Stimulated activated naive CD8-positive, alpha-beta T cell treated with anti-CD3 and anti-CD28 coated beads, Interleukin-15, amount 100 ng/mL, for 72 hours (primary cell): ENCODE data around the gene TOMM20.
A peak's percentile ranks its signal among the peaks of the same experiment; 100 is the strongest.

Experiments
- ATAC-seq: fragments of 150-1000 bp; cut with Tn5 transposase; 2 replicates; pipeline ENCODE4 v1.10.0; 2021; ENCODE audit warnings: mild to moderate bottlenecking, moderate library complexity
- DNase-seq, 2 donors: peaks; one replicate each; pipeline ENCODE4 v3.0.0; 2021 to 2022
- H3K27ac Mint-ChIP-seq, 2 donors: one replicate each; pipeline ENCODE4 v1.8.0; 2022; ENCODE audit warnings: mild to moderate bottlenecking in 2 of 2, mixed read lengths in 2 of 2, moderate library complexity in 2 of 2
- H3K27me3 Mint-ChIP-seq: one replicate; pipeline ENCODE4 v1.8.0; 2022; ENCODE audit warnings: mixed read lengths
- H3K4me1 Mint-ChIP-seq: one replicate; pipeline ENCODE4 v1.8.0; 2022; ENCODE audit warnings: mild to moderate bottlenecking, mixed read lengths
- H3K4me3 Mint-ChIP-seq, 2 donors: one replicate each; pipeline ENCODE4 v1.8.0; 2022; ENCODE audit warnings: mild to moderate bottlenecking in 2 of 2, mixed read lengths in 2 of 2, moderate library complexity in 1 of 2
- H3K9me3 Mint-ChIP-seq, 2 donors: one replicate each; pipeline ENCODE4 v1.8.0; 2022; ENCODE audit warnings: mixed read lengths in 2 of 2

Gene TOMM20

GRCh38 chr1:235122348-235122747 lies 6.3 kb downstream of the TOMM20 start:
- ATAC-seq: no peak
- no peak for DNase-seq
- Mint-ChIP-seq H3K4me1 (peaks cover 54% of the 10 kb centered on the region), H3K27me3 (no peaks in the 10 kb centered on the region), H3K9me3 (no peaks in the 10 kb centered on the region), H3K27ac (no peak overlapping the region), H3K4me3 (no peak overlapping the region)

- no peaks in the 10 kb centered on the region for H3K27me3 Mint-ChIP-seq
- no peak for DNase-seq
- peak overlapping the region; percentile 4 to 72 for H3K27ac Mint-ChIP-seq
- ATAC-seq: no peak
- H3K4me3 Mint-ChIP-seq: no peak overlapping the region
- H3K9me3 Mint-ChIP-seq: no peaks in the 10 kb centered on the region
- peaks cover 5% of the 10 kb centered on the region for H3K4me1 Mint-ChIP-seq
Measured at GRCh38 chr1:235113183-235113917, 15.3 kb downstream of the TOMM20 start.

GRCh38 chr1:235112297-235113182 lies 16.1 kb downstream of the TOMM20 start:
- peak overlapping the region; percentile 62 to 63 for H3K27ac Mint-ChIP-seq
- H3K9me3 Mint-ChIP-seq: no peaks in the 10 kb centered on the region
- H3K27me3 Mint-ChIP-seq: no peaks in the 10 kb centered on the region
- H3K4me1 Mint-ChIP-seq: peaks cover 6% of the 10 kb centered on the region
- no peak overlapping the region for H3K4me3 Mint-ChIP-seq
- DNase-seq (no peak), ATAC-seq (no peak)

DNA sequence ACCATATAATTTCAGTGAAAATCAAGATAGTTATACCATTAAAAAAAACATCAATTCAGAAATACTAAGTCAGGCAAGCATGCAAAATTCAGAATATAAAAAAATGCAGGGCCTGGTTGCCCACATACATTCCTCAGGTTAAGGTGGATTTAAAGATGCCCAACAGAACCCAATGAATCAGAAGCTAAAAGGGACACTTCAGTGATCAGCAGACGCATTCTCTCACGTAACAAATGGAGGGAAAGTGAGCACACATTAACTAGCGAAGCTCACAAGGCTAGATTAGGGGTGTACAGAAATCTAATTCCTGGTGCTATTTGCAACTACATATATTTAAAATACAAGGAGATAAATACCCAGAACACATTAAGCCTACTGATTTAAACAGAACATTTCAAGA lies 17.5 kb downstream of the TOMM20 start:
- no peak overlapping the region for H3K4me3 Mint-ChIP-seq
- no peak overlapping the region for H3K27ac Mint-ChIP-seq
- DNase-seq: no peak
- no peaks in the 10 kb centered on the region for H3K9me3 Mint-ChIP-seq
- H3K4me1 Mint-ChIP-seq: peaks cover 19% of the 10 kb centered on the region
- ATAC-seq: no peak
- no peaks in the 10 kb centered on the region for H3K27me3 Mint-ChIP-seq

GRCh38 chr1:235108876-235109275 lies 19.8 kb downstream of the TOMM20 start:
- H3K4me3 Mint-ChIP-seq: no peak overlapping the region
- H3K27ac Mint-ChIP-seq: no peak overlapping the region
- no peaks in the 10 kb centered on the region for H3K9me3 Mint-ChIP-seq
- ATAC-seq: no peak
- peaks cover 37% of the 10 kb centered on the region for H3K4me1 Mint-ChIP-seq
- H3K27me3 Mint-ChIP-seq: no peaks in the 10 kb centered on the region
- DNase-seq: no peak

DNA sequence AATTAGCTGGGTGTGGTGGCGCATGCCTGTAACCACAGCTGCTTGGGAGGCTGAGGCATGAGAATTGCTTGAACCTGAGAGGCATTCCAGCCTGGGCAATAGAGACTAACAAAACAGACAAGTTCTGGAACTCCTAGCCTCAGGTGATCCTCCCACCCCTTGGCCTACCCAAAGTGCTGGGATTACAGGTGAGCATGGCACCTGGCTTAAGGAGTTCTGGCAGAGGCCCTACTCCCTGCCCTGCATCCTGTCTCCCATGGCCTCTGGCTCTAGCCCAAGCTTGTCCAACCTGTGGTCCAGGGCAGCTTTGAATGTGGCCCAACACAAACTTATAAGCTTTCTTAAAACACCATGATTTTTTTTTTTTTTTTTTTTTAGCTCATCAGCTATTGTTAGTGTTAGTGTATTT lies 20.4 kb downstream of the TOMM20 start:
- Mint-ChIP-seq H3K27me3 (no peaks in the 10 kb centered on the region), H3K4me1 (peaks cover 43% of the 10 kb centered on the region), H3K27ac (no peak overlapping the region), H3K9me3 (no peaks in the 10 kb centered on the region), H3K4me3 (no peak overlapping the region)
- DNase-seq (no peak), ATAC-seq (no peak)

DNA sequence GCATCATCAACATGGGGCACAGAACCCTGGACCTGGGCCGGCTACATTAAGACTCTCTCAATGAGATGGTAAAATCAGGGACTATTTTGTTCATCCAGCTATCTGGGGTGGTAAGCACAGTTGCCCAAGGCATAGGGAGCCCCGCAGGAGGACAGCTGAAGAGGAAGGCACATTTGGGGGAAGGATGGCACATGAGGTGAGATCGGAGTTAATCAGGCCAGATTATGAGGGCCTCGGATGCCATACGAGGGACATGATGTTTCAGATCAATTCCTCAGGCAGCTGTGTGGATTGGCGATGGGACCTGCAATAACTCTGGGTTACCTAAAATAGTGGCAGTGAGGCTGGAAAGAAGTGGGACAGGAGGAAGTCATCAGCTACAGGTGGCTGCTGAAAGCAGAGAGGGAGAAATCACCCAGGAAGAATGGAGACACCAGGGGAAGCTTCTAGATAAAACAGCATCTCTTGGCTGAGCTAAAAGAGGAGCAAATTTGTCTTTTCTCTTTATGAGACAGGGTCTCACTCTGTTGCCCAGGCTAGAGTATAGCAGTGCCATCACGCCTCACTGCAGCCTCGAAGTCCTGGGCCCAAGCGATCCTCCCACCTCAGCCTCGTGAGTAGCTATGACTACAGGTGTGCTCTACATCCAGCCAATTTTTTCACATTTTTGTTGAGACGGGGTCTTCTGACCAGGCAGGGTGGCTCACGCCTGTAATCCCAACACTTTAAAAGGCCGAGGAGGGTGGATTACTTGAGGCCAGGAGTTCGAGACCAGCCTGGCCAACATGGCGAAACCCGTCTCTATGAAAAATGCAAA lies 21.1 kb downstream of the TOMM20 start:
- peak overlapping the region in 1 of 2 donors; percentile 8 for H3K27ac Mint-ChIP-seq
- ATAC-seq: no peak
- H3K27me3 Mint-ChIP-seq: no peaks in the 10 kb centered on the region

DNA sequence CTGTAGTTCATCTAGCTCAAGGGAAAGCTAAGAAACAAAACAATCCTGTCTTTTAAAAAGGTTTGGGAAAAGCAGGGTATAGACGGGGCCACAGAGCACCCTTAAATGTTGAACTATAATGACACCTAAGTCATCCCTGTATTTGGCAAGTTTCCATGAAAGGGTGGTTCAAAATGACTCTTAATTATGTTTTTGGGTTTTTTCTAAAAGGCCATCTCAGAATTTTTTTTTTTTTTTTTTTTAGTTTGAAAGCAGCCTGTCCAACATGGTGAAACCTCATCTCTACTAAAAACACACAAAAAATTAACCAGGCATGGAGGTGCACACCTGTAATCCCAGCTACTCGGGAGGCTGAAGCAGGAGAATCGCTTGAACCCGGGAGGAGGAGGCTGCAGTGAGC lies 22.2 kb downstream of the TOMM20 start:
- H3K27me3 Mint-ChIP-seq: peaks cover 8% of the 10 kb centered on the region
- DNase-seq (peak in 1 of 2 donors; percentile 7), ATAC-seq (no peak)
- H3K4me1 Mint-ChIP-seq: peaks cover 57% of the 10 kb centered on the region
- H3K27ac Mint-ChIP-seq: no peak overlapping the region
- no peak overlapping the region for H3K4me3 Mint-ChIP-seq
- H3K9me3 Mint-ChIP-seq: no peaks in the 10 kb centered on the region

More for the DNA sequence above, 21.1 kb downstream of the TOMM20 start:
- Mint-ChIP-seq H3K9me3 (no peaks in the 10 kb centered on the region), H3K4me3 (no peak overlapping the region), H3K4me1 (peaks cover 49% of the 10 kb centered on the region)
- DNase-seq: no peak

DNA sequence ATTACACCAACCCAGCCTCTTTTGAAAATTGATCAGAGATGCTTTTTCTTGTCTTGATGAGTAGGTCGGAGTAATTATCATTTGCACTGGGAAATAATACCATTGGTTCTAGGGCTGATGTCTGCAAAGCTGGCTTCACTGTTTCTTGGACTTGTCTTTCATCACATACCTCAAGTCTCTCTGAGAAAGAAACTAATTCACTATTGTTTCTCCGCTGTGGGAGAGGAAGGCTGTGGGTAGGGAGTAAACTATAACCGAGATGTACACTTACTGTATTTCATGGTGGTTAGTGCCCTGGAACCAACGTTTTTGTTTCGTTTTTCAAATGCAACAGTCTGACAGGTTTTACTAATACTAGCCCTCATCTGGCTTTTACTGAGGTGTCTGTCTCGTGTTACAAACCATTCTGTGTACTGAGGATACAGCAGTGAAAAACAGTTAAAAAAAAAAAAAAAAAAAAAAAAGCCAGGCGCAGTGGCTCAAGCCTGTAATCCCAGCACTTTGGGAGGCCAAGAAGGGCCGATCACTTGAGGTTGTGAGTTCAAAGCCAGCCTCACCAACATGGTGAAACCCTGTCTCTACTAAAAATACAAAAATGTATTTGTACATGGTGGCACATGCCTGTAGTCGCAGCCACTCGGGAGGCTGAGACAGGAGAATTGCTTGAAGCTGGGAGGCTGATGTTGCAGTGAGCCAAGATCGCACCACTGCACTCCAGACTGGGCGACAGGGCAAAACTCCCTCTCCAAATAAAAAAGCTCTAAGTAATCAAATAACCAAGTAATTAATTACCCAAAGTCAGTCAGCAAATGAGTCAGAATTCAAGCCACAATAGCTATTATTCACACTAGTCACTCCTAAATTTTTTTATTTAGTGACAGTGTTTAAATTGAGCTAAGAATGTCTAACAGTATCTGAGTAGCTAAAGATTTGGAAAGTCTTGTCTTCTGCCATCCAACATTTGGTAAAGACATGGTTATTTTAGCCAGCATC lies 23.3 kb downstream of the TOMM20 start:
- ATAC-seq (peak; percentile 79), DNase-seq (peak in 1 of 2 donors; percentile 32)
- Mint-ChIP-seq H3K4me3 (peak overlapping the region; percentile 23 to 61), H3K27me3 (peaks cover 8% of the 10 kb centered on the region), H3K4me1 (peaks cover 57% of the 10 kb centered on the region), H3K27ac (no peak overlapping the region), H3K9me3 (no peaks in the 10 kb centered on the region)

GRCh38 chr1:235102993-235103411 lies 25.6 kb downstream of the TOMM20 start:
- no peak for DNase-seq
- ATAC-seq: no peak
- Mint-ChIP-seq H3K27me3 (peaks cover 25% of the 10 kb centered on the region), H3K9me3 (no peaks in the 10 kb centered on the region), H3K27ac (no peak overlapping the region), H3K4me1 (peaks cover 53% of the 10 kb centered on the region), H3K4me3 (peak overlapping the region in 1 of 2 donors; percentile 13)

DNA sequence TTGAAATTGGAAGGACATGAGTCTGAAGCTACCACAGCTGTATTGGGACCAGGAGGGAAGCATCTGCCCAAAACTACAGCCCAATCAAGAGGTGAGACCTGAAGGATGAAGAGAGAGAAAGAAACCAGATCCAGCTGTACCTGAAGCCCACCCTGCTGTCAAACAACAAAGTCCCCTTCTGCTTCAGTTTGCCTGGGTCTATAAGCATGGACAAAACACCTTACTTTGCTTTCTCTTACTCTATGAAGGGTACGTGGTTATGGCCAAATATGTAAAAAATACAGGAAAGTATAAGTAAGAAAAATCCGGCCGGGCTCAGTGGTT lies 26.4 kb downstream of the TOMM20 start:
- Mint-ChIP-seq H3K4me1 (peaks cover 48% of the 10 kb centered on the region), H3K9me3 (no peaks in the 10 kb centered on the region), H3K4me3 (no peak overlapping the region), H3K27me3 (peaks cover 28% of the 10 kb centered on the region), H3K27ac (no peak overlapping the region)
- no peak for DNase-seq
- no peak for ATAC-seq

DNA sequence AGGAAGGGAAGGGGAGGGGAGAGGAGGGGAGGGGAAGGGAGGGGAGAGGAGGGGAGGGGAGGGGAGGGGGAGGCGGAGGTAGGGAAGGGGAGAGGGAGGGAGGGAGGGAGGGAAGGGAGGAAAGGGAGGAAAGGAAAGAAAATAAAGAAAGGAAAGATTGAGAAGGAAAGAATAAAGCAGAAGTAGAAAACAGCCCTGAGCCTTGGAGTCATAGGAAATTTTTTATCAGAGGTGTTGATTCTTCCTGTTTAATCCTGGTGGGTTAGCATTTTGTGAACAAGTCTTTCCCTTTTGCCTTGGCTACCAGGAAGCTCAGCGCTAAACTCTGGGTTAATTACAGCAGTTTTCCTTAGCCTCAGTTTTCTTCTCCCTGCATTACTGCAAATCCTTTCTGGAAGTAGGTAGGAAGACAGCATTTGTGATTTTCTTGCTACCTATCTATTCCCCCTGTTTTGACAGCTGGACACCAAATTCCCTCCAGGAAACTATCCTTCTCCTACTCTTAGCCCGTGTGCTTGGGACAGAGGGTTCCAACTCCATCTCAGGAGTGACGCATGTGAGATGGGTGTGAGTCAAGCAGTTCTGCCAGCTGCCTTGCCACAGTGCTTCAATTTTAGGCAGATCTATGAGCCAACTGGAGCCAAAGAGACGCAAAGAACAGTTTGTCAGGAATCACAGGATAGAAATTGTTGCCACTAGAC lies 26.9 kb downstream of the TOMM20 start:
- DNase-seq: no peak
- Mint-ChIP-seq H3K4me3 (no peak overlapping the region), H3K4me1 (peaks cover 43% of the 10 kb centered on the region), H3K27ac (no peak overlapping the region), H3K9me3 (no peaks in the 10 kb centered on the region), H3K27me3 (peaks cover 33% of the 10 kb centered on the region)
- no peak for ATAC-seq

DNA sequence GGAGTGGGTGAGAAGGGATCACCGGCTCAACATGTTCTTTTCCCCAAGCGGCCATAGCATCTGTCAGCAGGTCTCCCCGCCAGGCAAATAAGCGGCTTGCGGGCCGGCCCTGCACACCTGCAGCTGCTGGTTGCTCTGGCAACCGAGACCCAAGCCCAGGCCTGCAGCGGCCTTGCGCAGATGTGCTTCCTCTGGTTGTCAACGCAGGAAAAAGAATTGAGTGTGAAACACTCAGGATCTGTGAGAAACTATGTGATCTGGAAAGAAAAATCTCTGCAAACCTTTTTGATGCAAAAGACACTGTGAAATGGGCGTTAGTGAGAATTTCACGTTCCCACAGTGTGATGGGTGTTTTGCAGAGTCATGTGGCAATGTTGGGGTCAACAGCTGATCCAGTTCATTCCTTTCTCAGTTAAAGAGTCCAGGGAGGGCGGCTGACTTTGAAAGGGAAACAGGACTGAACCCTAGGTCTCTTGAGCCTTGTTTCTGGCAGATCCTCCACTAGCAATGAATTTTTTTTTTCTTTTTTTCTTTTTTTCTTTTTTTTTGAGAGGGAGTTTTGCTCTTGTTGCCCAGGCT lies 28.4 kb downstream of the TOMM20 start:
- no peak overlapping the region for H3K4me3 Mint-ChIP-seq
- no peaks in the 10 kb centered on the region for H3K9me3 Mint-ChIP-seq
- H3K27me3 Mint-ChIP-seq: peaks cover 36% of the 10 kb centered on the region
- no peak overlapping the region for H3K27ac Mint-ChIP-seq
- H3K4me1 Mint-ChIP-seq: peaks cover 34% of the 10 kb centered on the region
- DNase-seq: peak in 1 of 2 donors; percentile 6
- ATAC-seq: no peak

DNA sequence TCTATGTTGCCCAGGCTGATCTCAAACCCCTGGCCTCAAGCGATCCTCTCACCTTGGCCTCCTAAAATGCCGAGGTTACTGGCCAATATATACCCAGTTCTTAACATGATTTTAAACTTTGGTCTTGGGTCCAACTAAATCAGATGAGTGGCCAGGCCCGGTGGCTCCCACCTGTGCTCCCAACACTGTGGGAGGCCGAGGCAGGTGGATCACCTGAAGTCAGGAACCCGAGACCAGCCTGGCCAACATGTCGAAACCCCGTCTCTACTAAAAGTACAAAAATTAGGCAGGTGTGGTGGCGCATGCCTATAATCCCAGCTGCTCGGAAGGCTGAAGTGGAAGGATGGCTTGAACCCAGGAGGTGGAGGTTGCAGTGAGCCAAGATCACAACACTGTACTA lies 29.6 kb downstream of the TOMM20 start:
- DNase-seq (no peak), ATAC-seq (no peak)
- Mint-ChIP-seq H3K4me3 (no peak overlapping the region), H3K4me1 (peaks cover 24% of the 10 kb centered on the region), H3K9me3 (no peaks in the 10 kb centered on the region), H3K27ac (no peak overlapping the region), H3K27me3 (peaks cover 39% of the 10 kb centered on the region)
